DOHH2 (cell line): ENCODE data around the gene KDM6B.

Experiments
- EZH2phosphoT487 ChIP-seq: fragments of 200-600 bp; sonication (generic); IDR thresholded peaks from 2 replicates; pipeline ENCODE4 v1.6.1; 2017; ENCODE audit warnings: borderline replicate concordance, mild to moderate bottlenecking, antibody characterized with exemption, low read length, moderate library complexity, mixed read lengths
- TF ChIP-seq, protein P1 (sequence below): fragments of 200-600 bp; sonication (generic); IDR thresholded peaks from one replicate; pipeline ENCODE4 v1.5.1; 2014; ENCODE audit warnings: antibody characterized with exemption, mild to moderate bottlenecking, low read depth, low read length; ENCODE audit not compliant: poor library complexity, severe bottlenecking

GRCh38 chr17:7825206-7825990 is 8.6 kb upstream of the KDM6B start:
- TF ChIP-seq, protein P1, sequence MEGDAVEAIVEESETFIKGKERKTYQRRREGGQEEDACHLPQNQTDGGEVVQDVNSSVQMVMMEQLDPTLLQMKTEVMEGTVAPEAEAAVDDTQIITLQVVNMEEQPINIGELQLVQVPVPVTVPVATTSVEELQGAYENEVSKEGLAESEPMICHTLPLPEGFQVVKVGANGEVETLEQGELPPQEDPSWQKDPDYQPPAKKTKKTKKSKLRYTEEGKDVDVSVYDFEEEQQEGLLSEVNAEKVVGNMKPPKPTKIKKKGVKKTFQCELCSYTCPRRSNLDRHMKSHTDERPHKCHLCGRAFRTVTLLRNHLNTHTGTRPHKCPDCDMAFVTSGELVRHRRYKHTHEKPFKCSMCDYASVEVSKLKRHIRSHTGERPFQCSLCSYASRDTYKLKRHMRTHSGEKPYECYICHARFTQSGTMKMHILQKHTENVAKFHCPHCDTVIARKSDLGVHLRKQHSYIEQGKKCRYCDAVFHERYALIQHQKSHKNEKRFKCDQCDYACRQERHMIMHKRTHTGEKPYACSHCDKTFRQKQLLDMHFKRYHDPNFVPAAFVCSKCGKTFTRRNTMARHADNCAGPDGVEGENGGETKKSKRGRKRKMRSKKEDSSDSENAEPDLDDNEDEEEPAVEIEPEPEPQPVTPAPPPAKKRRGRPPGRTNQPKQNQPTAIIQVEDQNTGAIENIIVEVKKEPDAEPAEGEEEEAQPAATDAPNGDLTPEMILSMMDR = no peak
- TF ChIP-seq EZH2phosphoT487 = no peak
